Activated naive CD8-positive, alpha-beta T cell treated with anti-CD3 and anti-CD28 coated beads, Interleukin-2, amount 10 ng/mL, durations not matched to agents 7 days and 5 days (primary cell): ENCODE data around the gene OST4. TPM values are rescaled to one million over a fixed set of nuclear protein-coding genes. Genes with fewer than 3 reads are reported as not detected.

Experiments used
- ATAC-seq: fragments of 150-1000 bp; cut with Tn5 transposase; one replicate; pipeline ENCODE4 v1.10.0; 2021; ENCODE audit warnings: low read depth, moderate library complexity
- POLR2A ChIA-PET: fragments of 350-600 bp; sonication (Branson Sonifier 250); formaldehyde crosslinking; loops from one replicate; lab custom pipeline; 2021; ENCODE audit warnings: antibody characterized with exemption; lab: Charles Lee
- DNase-seq: peaks from one replicate; pipeline ENCODE4 v3.0.0; 2021
- H3K27ac Mint-ChIP-seq: one replicate; pipeline ENCODE4 v1.8.0; 2022; ENCODE audit warnings: mild to moderate bottlenecking, mixed read lengths
- H3K27me3 Mint-ChIP-seq: one replicate; pipeline ENCODE4 v1.8.0; 2022; ENCODE audit warnings: mild to moderate bottlenecking, moderate library complexity, mixed read lengths
- H3K36me3 Mint-ChIP-seq: one replicate; pipeline ENCODE4 v1.8.0; 2021; ENCODE audit warnings: mild to moderate bottlenecking, mixed read lengths
- H3K4me1 Mint-ChIP-seq: one replicate; pipeline ENCODE4 v1.8.0; 2021; ENCODE audit warnings: mixed read lengths
- H3K4me3 Mint-ChIP-seq: one replicate; pipeline ENCODE4 v1.8.0; 2022; ENCODE audit warnings: mild to moderate bottlenecking, moderate library complexity, mixed read lengths
- H3K9me3 Mint-ChIP-seq: one replicate; pipeline ENCODE4 v1.8.0; 2021; ENCODE audit warnings: mixed read lengths
- total RNA-seq, 2 experiments: library from RNA; stranded (reverse); gene quantifications; one replicate each; pipeline ENCODE4 v1.2.3, GENCODE V29; 2021

OST4 gene
- total RNA-seq, 2 experiments from 2014 or later = 302 to 325 TPM

DNA sequence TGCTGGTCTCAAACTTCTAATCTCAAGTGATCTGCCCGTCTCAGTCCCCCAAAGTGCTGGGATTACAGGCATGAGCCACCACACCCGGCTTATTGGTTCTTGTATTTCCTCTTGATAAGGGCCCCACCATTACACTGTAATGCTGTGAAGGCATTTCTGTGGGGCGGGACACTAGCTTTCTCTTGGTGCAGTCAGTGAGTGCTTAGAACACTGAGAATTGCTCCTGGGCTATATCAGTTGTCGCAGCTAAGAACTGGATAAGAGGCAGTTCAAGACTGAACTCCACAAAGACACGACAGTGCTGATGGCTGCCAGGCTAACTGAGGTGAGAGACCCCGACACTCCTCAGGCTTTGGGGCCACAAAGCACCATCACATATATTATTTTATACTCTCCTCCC, 17.2 kb upstream of the OST4 start:
- peaks cover 23% of the 10 kb centered on the region for H3K4me1 Mint-ChIP-seq
- no peaks in the 10 kb centered on the region for H3K27me3 Mint-ChIP-seq
- no peaks in the 10 kb centered on the region for H3K9me3 Mint-ChIP-seq
- H3K4me3 Mint-ChIP-seq = no peak overlapping the region
- no peak overlapping the region for H3K27ac Mint-ChIP-seq
- ATAC-seq = no peak
- DNase-seq = no peak
- POLR2A ChIA-PET = interaction anchor here (0.6 to 10.4 kb wide), 8 partner anchors 16 to 1411 kb away, joined by 3 to 113 read pairs (median 3); partner anchors contain the start of genes ABHD1, AGBL5, ATRAID and OST4
- H3K36me3 Mint-ChIP-seq = no peaks in the 10 kb centered on the region

DNA sequence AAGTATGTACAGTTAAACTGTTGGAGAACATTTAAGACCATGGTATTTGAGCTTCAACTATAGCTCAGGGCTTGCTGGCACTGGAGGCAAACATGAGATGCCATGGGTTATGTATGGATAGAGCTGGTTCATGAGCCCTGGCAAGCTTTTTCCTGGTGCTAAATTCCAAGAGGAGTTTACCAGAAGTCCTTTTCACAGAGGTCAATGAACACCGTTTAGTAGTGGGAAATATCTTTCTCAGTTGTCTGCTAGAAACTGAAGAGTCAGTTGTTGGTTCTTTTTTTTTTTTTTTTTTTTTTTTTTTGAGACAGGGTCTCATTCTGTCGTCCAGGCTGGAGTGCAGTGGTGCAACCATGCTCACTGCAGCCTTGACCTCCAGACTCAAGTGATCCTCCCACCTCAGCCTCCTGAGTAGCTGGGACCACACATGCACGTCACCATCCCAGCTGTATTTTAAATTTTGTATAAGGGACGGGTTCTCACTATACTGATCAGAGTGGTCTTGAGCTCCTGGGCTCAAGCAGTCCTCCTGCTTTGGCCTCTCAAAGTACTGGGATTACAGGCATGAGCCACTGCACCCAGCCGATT, 16.5 kb upstream of the OST4 start:
- DNase-seq = no peak
- Mint-ChIP-seq H3K27ac (peak overlapping the region; percentile 42), H3K27me3 (no peaks in the 10 kb centered on the region), H3K9me3 (no peaks in the 10 kb centered on the region), H3K4me3 (peak overlapping the region; percentile 89), H3K4me1 (peaks cover 23% of the 10 kb centered on the region), H3K36me3 (no peaks in the 10 kb centered on the region)
- no peak for ATAC-seq
- POLR2A ChIA-PET = interaction anchor here (0.6 to 10.4 kb wide), 11 partner anchors 8 to 1410 kb away, joined by 3 to 113 read pairs (median 3); partner anchors contain the start of genes AGBL5, ATRAID, MPV17 and OST4

DNA sequence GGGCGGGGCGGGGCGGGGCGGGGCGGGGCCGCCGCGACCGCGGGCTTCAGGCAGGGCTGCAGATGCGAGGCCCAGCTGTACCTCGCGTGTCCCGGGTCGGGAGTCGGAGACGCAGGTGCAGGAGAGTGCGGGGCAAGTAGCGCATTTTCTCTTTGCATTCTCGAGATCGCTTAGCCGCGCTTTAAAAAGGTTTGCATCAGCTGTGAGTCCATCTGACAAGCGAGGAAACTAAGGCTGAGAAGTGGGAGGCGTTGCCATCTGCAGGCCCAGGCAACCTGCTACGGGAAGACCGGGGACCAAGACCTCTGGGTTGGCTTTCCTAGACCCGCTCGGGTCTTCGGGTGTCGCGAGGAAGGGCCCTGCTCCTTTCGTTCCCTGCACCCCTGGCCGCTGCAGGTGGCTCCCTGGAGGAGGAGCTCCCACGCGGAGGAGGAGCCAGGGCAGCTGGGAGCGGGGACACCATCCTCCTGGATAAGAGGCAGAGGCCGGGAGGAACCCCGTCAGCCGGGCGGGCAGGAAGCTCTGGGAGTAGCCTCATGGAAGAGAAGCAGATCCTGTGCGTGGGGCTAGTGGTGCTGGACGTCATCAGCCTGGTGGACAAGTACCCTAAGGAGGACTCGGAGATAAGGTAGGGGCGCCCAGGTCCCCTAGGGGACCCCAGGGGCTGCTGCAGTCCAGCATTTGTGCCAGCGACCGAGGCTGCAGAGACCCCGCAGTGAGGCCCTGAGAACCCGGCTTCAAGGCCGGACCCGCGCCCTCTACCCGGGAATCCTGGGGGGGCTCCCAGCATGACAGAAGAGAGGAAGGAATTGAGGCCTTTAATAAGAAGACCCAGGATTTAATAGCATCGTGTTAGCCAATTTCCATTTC, 15.5 kb upstream of the OST4 start, which contains the start of gene KHK:
Gene KHK, plus strand, starts transcription at position 49 of the 870 bp plus-strand sequence. Its CDS starts 488 bp downstream, at position 537.
- peaks cover 23% of the 10 kb centered on the region for H3K4me1 Mint-ChIP-seq
- peak; percentile 3 for ATAC-seq
- no peak for DNase-seq
- H3K36me3 Mint-ChIP-seq = no peaks in the 10 kb centered on the region
- peak within 1 kb of the TSS; percentile 89 for H3K4me3 Mint-ChIP-seq
- H3K9me3 Mint-ChIP-seq = no peaks in the 10 kb centered on the region
- POLR2A ChIA-PET = interaction anchor here (0.7 to 10.4 kb wide), 11 partner anchors 9 to 236 kb away, joined by 3 to 113 read pairs (median 3); partner anchors contain the start of genes AGBL5, ATRAID, MPV17 and OST4
- H3K27ac Mint-ChIP-seq = peak within 1 kb of the TSS; percentile 88
- no peaks in the 10 kb centered on the region for H3K27me3 Mint-ChIP-seq

- H3K27ac Mint-ChIP-seq = peak overlapping the region; percentile 88
- H3K4me1 Mint-ChIP-seq = peaks cover 29% of the 10 kb centered on the region
- ATAC-seq (peak; percentile 89), DNase-seq (peak; percentile 100)
- POLR2A ChIA-PET = interaction anchor here (0.8 to 10.4 kb wide), 7 partner anchors 9 to 237 kb away, joined by 3 to 113 read pairs (median 4); partner anchors contain the start of genes AGBL5, MPV17 and OST4
- H3K9me3 Mint-ChIP-seq = no peaks in the 10 kb centered on the region
- H3K27me3 Mint-ChIP-seq = no peaks in the 10 kb centered on the region
- H3K4me3 Mint-ChIP-seq = peak overlapping the region; percentile 89
- H3K36me3 Mint-ChIP-seq = no peaks in the 10 kb centered on the region
These were observed 14.8 kb upstream of the OST4 start for GRCh38 chr2:27086090-27086723.

DNA sequence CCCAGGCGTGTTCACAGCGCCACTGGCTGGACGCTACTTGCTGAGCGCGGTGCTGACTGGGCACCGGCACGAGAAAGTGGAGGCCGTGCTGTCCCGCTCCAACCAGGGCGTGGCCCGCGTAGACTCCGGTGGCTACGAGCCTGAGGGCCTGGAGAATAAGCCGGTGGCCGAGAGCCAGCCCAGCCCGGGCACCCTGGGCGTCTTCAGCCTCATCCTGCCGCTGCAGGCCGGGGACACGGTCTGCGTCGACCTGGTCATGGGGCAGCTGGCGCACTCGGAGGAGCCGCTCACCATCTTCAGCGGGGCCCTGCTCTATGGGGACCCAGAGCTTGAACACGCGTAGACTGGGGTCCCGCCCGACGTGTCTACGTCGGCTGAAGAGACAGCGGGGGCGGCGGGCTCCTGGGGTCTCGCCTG, 14.2 kb upstream of the OST4 start:
- H3K36me3 Mint-ChIP-seq = no peaks in the 10 kb centered on the region
- peak; percentile 6 for ATAC-seq
- peaks cover 34% of the 10 kb centered on the region for H3K4me1 Mint-ChIP-seq

GRCh38 chr2:27085062-27085672, 13.7 kb upstream of the OST4 start:
- peaks cover 35% of the 10 kb centered on the region for H3K4me1 Mint-ChIP-seq
- ATAC-seq = no peak
- peak overlapping the region; percentile 63 for H3K27ac Mint-ChIP-seq
- no peak for DNase-seq
- no peaks in the 10 kb centered on the region for H3K27me3 Mint-ChIP-seq
- peak overlapping the region; percentile 78 for H3K4me3 Mint-ChIP-seq
- no peaks in the 10 kb centered on the region for H3K9me3 Mint-ChIP-seq
- POLR2A ChIA-PET = interaction anchor here (0.6 to 10.4 kb wide), 4 partner anchors 8 to 59 kb away, joined by 4 to 113 read pairs (median 33); partner anchors contain the start of genes AGBL5 and OST4
- no peaks in the 10 kb centered on the region for H3K36me3 Mint-ChIP-seq

More for the DNA sequence above, 14.2 kb upstream of the OST4 start:
- Mint-ChIP-seq H3K4me3 (peak overlapping the region; percentile 78), H3K9me3 (no peaks in the 10 kb centered on the region), H3K27ac (peak overlapping the region; percentile 63), H3K27me3 (no peaks in the 10 kb centered on the region)
- POLR2A ChIA-PET = interaction anchor here (0.6 to 10.4 kb wide), 4 partner anchors 9 to 59 kb away, joined by 4 to 113 read pairs (median 33); partner anchors contain the start of genes AGBL5 and OST4
- DNase-seq = no peak

DNA sequence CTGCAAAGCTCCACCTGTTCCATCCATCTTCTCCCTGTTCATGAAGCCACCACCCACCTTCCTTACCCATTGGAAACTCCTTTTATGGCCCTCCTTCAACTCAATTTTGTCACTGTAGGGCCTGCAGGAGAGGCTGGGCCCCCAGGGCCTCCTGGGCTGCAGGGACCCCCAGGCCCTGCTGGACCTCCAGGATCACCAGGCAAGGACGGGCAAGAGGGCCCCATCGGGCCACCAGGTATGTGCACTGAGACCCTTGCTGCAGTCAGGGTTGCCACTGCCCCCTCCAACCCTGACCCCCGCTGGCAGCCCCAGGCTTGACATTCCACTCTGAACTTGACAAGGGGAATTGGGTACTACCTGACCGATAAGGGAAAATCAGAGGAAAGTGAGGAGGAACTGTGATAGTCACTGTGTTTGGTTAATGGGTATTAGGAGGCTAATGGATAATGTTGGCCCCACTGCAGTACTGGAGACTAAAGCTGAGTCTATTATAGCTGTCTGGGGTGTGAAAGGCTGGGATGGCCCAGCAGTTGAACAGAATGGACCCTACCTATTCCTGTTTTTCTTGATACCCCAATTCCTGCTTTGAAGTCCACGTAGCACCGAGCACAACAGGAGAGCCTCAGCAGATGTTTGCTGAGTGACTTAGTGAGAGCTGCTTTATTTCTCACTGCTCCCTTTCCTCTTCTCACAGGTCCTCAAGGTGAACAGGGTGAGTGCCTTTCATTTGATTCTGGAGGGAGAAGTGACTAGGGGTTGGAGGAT, 13.0 kb upstream of the OST4 start:
- H3K27ac Mint-ChIP-seq = peak overlapping the region; percentile 63
- no peak for DNase-seq
- H3K9me3 Mint-ChIP-seq = no peaks in the 10 kb centered on the region
- H3K4me3 Mint-ChIP-seq = peak overlapping the region; percentile 78
- POLR2A ChIA-PET = interaction anchor here (7.9 to 10.4 kb wide), 2 partner anchors 11 to 34 kb away, joined by 61 to 113 read pairs; partner anchors contain the start of genes AGBL5 and OST4
- peaks cover 32% of the 10 kb centered on the region for H3K4me1 Mint-ChIP-seq
- H3K36me3 Mint-ChIP-seq = no peaks in the 10 kb centered on the region
- ATAC-seq = no peak
- H3K27me3 Mint-ChIP-seq = no peaks in the 10 kb centered on the region

GRCh38 chr2:27083410-27084296, 12.2 kb upstream of the OST4 start:
- ATAC-seq = no peak
- no peak overlapping the region for H3K4me3 Mint-ChIP-seq
- POLR2A ChIA-PET = interaction anchor here (7.9 to 10.4 kb wide), 2 partner anchors 11 to 33 kb away, joined by 61 to 113 read pairs; partner anchors contain the start of genes AGBL5 and OST4

GRCh38 chr2:27082773-27083409, 11.4 kb upstream of the OST4 start:
- ATAC-seq (no peak), DNase-seq (no peak)
- H3K4me1 Mint-ChIP-seq = peaks cover 33% of the 10 kb centered on the region
- H3K27ac Mint-ChIP-seq = peak overlapping the region; percentile 45
- no peaks in the 10 kb centered on the region for H3K27me3 Mint-ChIP-seq
- H3K36me3 Mint-ChIP-seq = no peaks in the 10 kb centered on the region
- no peak overlapping the region for H3K4me3 Mint-ChIP-seq
- POLR2A ChIA-PET = interaction anchor here (0.6 to 10.4 kb wide), 3 partner anchors 10 to 197 kb away, joined by 3 to 113 read pairs (median 61); partner anchors contain the start of genes AGBL5 and OST4
- H3K9me3 Mint-ChIP-seq = no peaks in the 10 kb centered on the region

More at GRCh38 chr2:27083410-27084296, 12.2 kb upstream of the OST4 start:
- Mint-ChIP-seq H3K27me3 (no peaks in the 10 kb centered on the region), H3K27ac (peak overlapping the region; percentile 75), H3K4me1 (peaks cover 32% of the 10 kb centered on the region), H3K36me3 (no peaks in the 10 kb centered on the region), H3K9me3 (no peaks in the 10 kb centered on the region)
- no peak for DNase-seq

- ATAC-seq = no peak
- H3K4me3 Mint-ChIP-seq = peak overlapping the region; percentile 82
- POLR2A ChIA-PET = interaction anchor here (0.6 to 10.4 kb wide), 6 partner anchors 9 to 198 kb away, joined by 3 to 113 read pairs (median 6); partner anchors contain the start of genes AGBL5 and OST4
These were observed 10.7 kb upstream of the OST4 start for GRCh38 chr2:27081984-27082772.

More at GRCh38 chr2:27081984-27082772, 10.7 kb upstream of the OST4 start:
- DNase-seq = peak; percentile 36
- Mint-ChIP-seq H3K27me3 (no peaks in the 10 kb centered on the region), H3K36me3 (no peaks in the 10 kb centered on the region), H3K9me3 (no peaks in the 10 kb centered on the region), H3K4me1 (peaks cover 31% of the 10 kb centered on the region), H3K27ac (peak overlapping the region; percentile 98)
